HG03139 (cell line): Measurements from ENCODE around the gene KLHDC3.

Experiments used
- ATAC-seq: cut with Tn5 transposase; IDR thresholded peaks from one replicate; pipeline ENCODE4 v1.9.1; 2021; ENCODE audit not compliant: unreplicated experiment

The KLHDC3 gene, protein sequence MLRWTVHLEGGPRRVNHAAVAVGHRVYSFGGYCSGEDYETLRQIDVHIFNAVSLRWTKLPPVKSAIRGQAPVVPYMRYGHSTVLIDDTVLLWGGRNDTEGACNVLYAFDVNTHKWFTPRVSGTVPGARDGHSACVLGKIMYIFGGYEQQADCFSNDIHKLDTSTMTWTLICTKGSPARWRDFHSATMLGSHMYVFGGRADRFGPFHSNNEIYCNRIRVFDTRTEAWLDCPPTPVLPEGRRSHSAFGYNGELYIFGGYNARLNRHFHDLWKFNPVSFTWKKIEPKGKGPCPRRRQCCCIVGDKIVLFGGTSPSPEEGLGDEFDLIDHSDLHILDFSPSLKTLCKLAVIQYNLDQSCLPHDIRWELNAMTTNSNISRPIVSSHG

DNA sequence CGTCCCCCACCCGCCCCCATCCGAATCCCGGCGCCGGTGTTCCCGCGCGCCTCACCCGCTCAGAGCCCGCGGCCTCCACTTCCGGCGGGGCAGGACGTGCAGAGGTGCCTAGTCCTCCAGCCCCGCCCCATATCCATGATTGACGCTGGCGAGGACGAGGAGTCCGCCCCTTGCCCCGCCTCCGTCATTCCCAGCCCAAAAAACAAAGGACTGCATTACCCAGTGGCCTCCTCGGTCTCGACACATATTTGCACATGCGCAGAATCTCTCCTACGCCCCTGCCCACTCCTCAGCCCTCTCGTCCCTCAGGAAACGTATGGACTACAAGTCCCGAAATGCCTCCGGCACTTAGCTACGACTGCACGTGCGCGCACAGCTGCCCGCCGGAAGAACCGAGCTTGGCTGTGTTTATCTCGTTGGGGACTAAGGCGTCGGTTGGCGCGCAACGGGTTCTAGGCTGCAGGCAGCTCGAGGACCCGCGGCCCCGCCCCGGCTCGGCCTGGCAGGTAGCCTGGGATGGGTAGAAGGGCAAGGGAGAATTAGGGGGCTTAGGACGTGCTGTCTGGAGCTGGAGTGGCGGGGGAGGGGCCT, at the start of gene KLHDC3, which contains the start of gene MEA1:
Gene KLHDC3, plus strand, starts transcription at position 407 of the 591 bp plus-strand sequence. CDS start 2,944 bp downstream, outside the sequence.
Gene MEA1, minus strand, starts transcription at position 104 of the 591 bp plus-strand sequence. CDS start 133 bp downstream, outside the sequence.
- peak; percentile 83 for ATAC-seq

DNA sequence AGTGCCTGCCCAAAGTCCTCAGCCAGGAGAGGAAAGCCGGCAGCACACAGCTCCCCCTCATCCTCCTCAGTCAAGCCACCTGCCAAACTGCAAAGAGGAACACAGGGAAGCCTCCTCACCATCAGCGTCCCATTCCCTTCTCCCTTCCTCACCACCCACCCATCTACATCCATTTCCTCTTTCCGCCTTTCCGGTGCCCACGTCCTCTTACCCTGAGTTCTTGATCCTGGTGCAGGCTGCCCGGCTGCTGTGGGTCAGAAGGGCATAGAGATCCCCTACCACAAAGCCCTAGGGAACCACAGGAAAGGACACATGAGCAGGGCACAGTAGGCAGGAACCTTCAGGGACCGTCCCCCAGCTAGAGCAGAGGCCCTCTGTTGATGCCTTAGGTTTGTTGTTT, 47.5 kb upstream of the KLHDC3 start:
- ATAC-seq, result no peak

DNA sequence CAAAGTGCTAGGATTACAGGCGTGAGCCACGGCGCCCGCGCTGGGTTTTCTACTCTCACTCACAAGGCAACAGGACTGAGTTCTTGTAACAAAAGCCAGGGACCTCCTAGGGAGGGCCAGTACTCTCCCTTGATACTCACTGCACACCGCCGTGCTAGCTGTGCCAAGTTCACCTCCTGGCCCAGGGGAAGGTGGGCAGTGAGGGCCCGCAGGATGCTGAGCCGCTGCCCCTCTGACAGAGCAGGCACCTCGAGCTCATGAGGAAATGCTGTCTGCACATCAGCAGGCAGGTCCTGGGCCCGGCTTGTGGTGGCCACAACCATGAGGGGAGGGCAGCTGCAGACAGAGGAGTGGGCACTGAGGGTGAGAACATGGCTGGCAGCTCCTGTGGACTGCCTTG, 46.8 kb upstream of the KLHDC3 start:
- no peak for ATAC-seq

DNA sequence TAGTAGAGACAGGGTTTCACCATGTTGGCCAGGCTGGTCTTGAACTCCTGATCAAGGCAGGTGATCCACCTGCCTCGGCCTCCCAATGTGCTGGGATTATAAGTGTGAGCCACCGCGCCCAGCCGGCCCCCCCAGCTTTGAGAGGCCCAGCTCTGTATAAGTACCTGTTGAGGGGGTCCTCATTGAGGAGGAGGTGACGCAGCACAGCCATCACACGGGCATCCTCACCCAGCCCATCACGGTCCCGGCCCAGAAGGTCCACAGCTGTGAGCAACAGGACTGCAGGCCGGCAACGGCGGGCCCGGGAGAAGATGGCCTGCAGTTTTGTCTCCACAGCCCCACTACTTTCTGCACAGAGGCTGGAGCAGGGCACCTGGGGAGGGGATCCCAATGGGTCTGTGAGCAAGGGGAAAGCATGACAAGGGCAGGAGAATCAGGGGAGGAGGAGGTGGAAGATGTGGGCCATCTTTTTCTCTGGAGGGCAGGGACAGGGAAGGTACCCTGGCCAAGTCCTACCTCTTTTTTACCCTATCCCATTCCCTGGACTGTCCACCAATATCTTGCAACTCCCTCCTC, 45.8 kb upstream of the KLHDC3 start:
- ATAC-seq, result no peak

DNA sequence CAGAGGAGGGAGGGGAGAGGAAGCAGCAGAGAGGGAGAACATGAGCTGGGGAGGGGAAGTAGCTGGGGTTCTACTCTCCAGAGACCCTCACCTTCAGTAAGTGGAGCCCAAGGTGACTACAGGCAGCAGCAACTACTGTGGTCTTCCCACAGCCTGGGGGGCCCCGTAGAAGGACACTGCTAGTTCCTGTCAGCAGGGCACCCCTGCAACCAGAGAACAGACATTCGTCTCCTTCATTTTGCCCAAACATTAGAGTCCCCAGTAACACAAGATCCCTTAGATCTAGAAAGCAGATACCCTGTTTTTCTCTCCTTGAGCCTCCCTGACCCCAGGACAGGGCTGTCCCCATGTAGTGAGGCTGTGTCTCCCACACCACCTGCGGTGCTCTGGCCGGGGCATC, 45.3 kb upstream of the KLHDC3 start:
- no peak for ATAC-seq

DNA sequence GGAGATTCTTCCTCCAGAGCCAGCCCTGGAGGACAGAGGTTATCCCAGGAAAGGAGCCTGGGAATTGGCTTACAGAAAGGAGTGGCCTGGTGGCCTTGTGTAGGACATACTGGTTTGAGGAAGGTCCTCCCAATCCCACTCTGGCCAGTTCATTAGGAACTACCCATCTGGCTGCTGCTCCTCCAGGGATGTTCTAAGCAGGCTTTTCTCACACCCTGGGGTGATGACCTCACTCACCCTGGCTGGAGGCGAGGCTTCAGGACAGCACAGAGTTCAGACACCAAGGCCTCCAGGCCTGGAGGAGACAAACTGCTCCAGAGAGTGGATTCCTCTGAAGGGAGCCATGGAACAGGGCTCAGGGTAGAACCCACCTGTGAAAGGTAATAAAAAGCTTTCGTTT, 44.6 kb upstream of the KLHDC3 start:
- no peak for ATAC-seq

DNA sequence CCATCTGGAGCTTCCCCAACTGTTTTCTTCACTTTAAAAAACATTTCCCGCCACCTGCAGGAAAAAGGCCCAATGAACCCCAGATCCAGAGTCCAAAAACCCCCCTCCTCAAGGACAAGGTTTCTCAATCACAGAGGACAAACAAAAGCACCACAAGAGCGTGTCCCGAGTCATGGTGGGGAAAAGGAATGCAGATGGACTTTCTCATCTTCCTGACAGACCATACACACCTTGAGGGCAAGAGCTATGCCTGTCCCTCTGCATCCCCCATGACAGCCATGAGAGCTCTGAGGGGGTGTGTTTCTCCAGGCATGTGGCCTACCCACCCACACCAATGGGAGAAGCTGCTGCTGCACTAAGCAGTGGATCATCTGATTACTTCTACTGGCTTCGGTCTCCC, 44.1 kb upstream of the KLHDC3 start:
- ATAC-seq, result no peak

DNA sequence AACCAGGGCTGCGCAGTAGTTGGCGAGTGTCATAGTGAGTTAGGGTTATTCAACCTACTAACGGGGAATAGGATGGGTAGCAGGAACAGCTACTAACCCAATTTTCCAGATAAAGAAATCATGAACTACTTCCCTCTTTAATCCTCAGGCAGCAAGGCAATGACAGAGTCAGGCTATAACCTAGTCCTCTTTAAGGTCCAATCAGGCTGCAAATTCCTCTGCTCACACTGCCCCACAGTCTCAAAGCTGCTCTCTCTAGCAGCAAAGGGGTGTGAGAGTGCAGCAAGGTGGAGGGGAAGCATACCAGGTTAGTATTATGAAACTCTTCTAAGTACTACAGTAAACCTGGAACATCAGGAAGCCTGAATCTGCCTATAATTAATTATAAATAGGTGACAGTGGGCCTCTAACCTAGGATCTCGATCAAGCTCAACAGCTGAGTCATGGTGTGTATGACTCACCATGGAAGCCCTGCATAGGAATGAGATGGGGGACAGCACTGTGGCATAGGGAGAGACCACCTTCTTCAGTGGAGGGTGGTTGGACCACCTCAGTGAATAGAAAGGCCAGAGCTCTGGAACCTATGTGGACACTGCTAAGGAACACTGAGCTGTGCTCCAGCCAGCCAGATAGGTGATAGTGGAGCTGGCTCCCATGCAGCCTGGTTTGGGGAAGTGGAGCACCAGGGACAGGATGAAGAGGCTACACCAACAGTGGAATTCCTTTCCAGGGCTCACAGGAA, 43.0 kb upstream of the KLHDC3 start:
- ATAC-seq, result no peak

DNA sequence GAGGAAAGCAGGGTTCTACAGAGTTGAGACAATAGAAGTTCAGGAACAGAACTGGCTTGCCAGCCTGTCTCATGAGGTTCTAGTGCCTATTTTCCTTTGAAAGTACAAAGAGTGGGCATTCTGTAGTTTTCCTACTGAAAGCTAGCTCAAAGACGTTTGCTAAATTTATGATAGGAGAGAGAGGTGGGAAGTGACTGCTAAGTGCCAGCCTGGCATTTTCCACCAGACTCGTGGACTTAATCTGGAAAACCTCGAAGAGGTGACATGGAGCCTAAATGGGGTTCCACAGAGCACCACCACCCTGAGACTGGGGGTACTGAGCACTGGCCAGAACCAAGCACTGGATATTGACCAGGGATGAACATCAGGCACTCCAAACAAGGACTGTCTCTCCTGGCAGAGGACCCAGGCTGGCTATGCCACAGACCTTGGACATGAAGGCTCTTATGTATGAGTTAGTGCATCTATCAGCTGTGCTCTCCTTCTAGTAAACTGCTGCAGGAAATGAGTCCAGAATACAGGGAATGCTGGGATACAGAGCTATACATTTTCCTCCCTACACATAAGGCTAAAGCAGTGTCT, 42.2 kb upstream of the KLHDC3 start:
- ATAC-seq, result no peak

DNA sequence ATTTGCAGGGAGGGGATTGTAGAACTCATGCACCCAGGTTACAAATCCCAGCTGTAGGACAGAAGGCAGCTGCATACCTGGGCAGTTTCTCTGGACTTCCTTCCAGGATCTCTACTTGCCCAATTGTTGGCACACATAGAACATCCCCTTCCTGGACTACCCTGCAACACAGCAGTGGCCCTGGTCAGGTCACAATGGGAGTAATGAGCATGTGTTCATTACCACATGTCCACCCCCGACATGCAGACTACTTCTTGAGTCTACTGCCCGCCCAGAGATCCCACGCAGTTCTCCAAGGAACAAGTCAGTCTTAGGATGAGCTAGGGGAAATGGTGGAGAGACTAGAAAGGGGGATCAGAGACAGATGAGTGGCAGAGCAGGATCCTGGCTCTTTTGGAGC, 40.1 kb upstream of the KLHDC3 start:
- no peak for ATAC-seq

DNA sequence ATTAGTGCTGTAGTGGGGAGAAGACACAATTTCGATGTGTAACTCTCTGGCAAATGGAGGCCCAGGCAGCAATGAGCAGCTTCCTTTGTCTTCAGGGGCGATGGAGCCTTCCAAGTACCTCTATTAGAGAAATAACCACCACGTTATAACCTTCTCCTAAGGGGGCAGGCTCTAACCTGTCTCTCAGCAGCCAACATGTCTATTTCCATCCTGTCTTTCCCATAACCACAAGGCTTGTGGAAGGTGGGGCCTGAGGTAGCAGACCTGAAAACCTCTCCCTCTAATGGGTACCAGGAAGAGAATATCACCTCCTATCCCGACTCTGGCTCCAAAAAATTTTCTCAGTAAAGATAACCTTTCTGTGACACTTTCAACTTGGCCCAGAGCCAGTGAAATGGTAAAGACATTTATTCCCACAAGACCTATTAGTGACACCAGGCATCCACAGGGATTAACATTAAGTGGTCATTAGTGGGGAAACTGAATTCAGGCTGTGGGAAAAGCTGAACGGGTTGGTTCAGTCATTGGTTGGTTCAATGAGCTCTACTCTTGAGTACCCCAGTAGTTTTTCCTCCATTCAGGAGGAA, 39.0 kb upstream of the KLHDC3 start:
- ATAC-seq, result no peak

DNA sequence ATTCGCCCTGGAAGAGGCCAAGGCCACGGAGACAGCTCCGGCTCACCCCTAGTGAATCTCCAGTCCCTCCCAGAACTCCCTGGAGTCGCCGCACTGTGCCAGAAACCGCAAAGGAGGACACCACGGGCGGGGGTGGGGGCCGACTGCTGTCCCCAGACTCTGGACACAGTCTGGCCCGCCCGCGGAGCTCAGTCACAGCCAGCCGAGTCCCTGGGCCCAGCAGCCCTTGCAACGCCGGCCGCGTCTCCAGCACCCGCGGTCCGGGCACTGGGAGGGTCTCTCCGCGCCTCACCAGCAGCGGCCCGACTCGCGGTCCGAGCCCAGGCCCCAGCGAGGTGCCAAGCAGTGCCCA, 35.6 kb upstream of the KLHDC3 start:
- ATAC-seq, result peak; percentile 15

DNA sequence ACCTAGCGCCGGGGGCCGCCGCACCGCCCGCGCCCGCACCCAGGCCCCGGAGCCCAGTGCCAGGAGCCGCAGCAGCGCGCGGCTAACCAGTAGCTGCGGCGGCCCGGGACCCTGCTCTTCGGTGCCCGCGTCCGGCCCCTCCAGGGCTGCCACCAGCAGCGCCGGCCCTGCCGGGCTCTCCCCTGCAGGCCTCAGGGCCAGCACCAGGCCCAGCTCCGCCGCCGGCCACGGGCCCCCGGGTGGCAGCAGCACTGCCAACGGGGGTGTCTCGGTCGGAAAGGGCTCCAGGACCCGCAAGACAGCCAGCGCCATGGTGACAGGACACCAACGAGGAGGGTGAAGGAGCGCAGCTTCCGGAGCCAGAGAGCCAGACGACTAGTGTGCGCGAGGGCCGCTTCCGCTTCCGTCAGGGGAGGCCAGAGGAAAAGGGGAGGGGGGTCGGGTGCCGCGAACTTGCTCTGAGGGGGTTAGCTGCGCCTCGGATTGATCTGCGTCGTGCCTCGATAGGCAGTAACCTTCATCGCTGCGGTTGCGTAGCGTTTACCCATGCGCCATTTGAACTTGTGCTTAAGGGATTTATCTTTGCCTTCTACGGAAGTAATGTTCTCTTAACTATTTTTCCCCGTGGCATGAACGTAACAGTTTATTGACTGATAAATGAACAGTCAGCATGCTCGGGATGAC, 35.1 kb upstream of the KLHDC3 start, which contains the start of gene PEX6:
Gene PEX6, minus strand, starts transcription at position 343 of the 684 bp plus-strand sequence. Its CDS starts 31 bp downstream, at position 312.
- peak; percentile 84 for ATAC-seq

DNA sequence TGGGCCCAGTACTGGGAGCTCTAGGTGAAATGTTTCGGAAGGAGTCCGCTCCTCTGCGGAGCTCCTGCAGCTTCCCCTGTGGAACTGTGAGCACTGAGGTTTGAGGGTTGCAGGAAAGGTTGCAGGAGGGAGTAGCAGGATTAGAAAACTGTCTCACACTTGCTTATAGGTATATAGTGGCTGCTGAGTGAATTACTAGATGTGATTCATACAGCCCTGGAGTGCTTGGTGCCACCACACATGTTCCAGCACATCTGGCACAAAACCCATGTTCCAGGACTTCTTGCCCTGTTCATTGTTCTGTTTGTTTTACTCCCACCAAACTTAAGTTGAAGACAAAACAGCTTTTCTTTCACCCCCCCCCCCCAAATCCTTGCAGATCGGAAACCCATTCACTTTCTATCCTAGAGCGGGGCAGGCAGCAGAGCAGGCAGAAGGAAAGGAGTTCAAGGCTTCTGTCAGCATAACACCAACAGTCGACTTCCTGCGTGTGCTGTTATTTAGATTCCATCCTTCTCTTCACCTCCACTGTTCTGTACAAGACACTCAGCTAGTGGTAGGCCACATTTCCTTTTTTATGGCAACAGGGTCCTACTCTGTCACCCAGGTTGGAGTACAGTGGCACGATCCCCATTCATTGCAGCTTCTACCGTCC, 34.4 kb upstream of the KLHDC3 start:
- ATAC-seq, result peak; percentile 7

DNA sequence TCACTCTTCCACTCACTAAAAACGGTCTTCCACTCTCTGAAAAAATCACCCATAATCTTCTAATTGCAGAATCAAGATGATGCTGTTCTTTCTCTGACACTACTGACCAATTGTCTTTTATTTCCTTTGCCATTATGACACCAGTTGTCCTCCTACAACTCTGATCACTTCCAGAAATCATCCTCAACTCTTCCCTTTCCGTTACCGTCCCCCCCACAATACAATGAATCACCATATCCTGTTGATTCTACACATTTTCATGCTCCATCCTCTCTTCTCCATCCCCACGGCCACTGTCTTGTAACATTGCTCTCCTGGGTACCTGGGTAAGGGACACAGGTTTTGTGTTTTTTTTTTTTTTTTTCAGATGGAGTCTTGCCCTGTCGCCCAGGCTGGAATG, 32.2 kb upstream of the KLHDC3 start:
- ATAC-seq, result no peak

DNA sequence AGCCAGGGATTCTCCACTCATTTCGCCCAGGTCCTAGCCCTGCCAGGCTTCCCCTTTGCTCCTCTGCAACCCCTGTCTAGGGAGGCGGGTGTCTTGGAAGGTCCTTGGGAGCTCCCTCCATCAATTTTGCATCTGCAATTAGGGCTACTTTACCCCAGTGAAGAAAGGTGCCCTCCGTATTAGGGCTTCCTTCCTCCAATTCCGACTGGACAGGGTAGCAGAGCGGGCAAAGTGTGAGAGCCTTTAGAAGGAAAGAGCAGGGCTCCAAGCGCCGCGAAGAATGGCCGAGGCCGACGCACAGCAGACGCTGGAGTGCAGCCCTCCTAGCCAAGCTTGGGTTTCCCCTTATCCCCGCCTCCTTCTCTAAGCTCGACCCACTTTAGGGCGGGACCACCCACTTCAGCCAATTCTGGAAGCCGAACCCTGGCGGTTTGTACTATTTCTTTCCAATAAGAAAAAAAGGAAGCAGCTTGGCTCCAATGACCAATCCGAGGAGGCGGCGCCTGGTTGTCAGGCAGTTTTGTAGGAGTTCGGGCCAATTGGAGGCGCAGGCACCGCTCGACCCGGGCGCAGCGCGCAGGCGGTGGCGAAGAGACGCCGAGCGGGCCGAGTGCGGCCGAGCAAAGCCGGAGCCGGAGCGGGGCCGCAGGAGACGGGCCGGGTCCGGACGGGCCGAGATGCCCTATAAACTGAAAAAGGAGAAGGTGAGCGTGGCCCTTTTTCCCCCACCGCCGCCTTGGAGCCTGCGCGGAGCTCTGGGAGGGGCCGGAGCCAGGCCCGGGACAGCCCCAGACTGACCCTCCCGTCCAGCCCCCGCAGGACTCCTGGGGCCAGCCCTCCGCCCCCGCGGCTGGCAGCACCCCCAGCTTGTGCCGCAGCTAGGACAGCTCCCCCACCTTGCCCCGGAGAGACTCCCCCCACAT, 29.8 kb upstream of the KLHDC3 start, which contains the start of gene PPP2R5D:
Gene PPP2R5D, plus strand, starts transcription at position 570 of the 923 bp plus-strand sequence. Its CDS starts 108 bp downstream, at position 678.
- ATAC-seq, result peak; percentile 87

DNA sequence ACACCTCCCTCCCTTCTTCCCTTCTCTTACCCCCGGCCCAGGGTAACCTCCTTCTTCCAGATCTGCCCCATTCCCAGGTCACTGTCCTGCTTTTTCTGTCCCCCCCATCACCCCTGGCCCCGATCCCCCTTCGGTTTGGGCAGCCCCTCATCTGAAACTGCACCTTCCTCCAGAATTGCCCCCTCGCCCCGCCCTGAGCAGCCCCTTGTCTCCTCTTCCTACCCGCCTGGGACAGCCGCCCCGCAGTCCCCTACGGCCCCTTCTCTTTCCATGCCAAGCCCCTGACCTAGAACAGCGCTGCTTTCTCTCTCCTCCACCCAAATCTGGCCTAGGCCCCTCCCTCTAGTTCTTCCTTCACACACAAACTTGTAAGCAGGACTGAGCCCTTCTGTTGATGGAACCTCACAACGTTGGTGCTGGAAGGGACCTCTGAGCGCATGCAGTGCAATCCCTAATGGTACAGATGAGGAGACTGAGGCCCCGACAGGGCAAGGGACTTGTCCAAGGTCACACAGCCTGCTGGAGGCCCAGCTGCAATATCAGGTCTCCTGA, 29.0 kb upstream of the KLHDC3 start:
- ATAC-seq, result no peak
